ENCODE results near the gene ERICH4.

GRCh38 chr19:41399525-41399924 is 43.4 kb upstream of the ERICH4 start:
- TF ChIP-seq, protein P1, sequence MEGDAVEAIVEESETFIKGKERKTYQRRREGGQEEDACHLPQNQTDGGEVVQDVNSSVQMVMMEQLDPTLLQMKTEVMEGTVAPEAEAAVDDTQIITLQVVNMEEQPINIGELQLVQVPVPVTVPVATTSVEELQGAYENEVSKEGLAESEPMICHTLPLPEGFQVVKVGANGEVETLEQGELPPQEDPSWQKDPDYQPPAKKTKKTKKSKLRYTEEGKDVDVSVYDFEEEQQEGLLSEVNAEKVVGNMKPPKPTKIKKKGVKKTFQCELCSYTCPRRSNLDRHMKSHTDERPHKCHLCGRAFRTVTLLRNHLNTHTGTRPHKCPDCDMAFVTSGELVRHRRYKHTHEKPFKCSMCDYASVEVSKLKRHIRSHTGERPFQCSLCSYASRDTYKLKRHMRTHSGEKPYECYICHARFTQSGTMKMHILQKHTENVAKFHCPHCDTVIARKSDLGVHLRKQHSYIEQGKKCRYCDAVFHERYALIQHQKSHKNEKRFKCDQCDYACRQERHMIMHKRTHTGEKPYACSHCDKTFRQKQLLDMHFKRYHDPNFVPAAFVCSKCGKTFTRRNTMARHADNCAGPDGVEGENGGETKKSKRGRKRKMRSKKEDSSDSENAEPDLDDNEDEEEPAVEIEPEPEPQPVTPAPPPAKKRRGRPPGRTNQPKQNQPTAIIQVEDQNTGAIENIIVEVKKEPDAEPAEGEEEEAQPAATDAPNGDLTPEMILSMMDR (IDR thresholded peaks at IDR 0.05), result no peak
- TF ChIP-seq EP300 (IDR thresholded peaks at IDR 0.05), result no peak
- TF ChIP-seq POLR2A (IDR thresholded peaks at IDR 0.05), result no peak

Data from tibial nerve (tissue), 4 donors.